Measurements from ENCODE around the gene BARX1.
A peak's percentile ranks its signal among the peaks of the same experiment; 100 is the strongest.
"Not testable (repeated sequence)": the region's sequence is repeated elsewhere in the genome, so short reads cannot be mapped to it uniquely, and the experiment has no call there.

BARX1 gene

GRCh38 chr9:93950619-93951601 lies 4.2 kb downstream of the BARX1 start:
- no peak for DNase-seq

GRCh38 chr9:93949694-93950449 lies 5.3 kb downstream of the BARX1 start:
- DNase-seq = no peak

- no peak for DNase-seq
Observed at GRCh38 chr9:93949073-93949693, 6.0 kb downstream of the BARX1 start.

- no peak for DNase-seq
Observed at GRCh38 chr9:93948441-93949072, 6.6 kb downstream of the BARX1 start.

GRCh38 chr9:93947409-93948070 lies 7.6 kb downstream of the BARX1 start:
- no peak for DNase-seq

- peak in 1 of 3 experiments; percentile 38 for DNase-seq
Observed at GRCh38 chr9:93946338-93946712, 8.8 kb downstream of the BARX1 start.

- DNase-seq = peak in 2 of 3 experiments; percentile 47 to 62
Observed at GRCh38 chr9:93945400-93946337, 9.5 kb downstream of the BARX1 start.

- DNase-seq = no peak
Observed at GRCh38 chr9:93944011-93944410, 11.1 kb downstream of the BARX1 start.

- DNase-seq = no peak
Observed at GRCh38 chr9:93942161-93942560, 13.0 kb downstream of the BARX1 start.

GRCh38 chr9:93941493-93941892 lies 13.7 kb downstream of the BARX1 start:
- DNase-seq = no peak

- no peak for DNase-seq
Observed at GRCh38 chr9:93940951-93941350, 14.2 kb downstream of the BARX1 start.

GRCh38 chr9:93939589-93939988 lies 15.6 kb downstream of the BARX1 start:
- not testable (repeated sequence) for DNase-seq

GRCh38 chr9:93937193-93937592 lies 18.0 kb downstream of the BARX1 start:
- DNase-seq = no peak

GRCh38 chr9:93931905-93932304 lies 23.2 kb downstream of the BARX1 start:
- no peak for DNase-seq

GRCh38 chr9:93930070-93930469 lies 25.1 kb downstream of the BARX1 start:
- DNase-seq = no peak

- no peak for DNase-seq
Observed at GRCh38 chr9:93929231-93929630, 25.9 kb downstream of the BARX1 start.

- DNase-seq = peak in 2 of 3 experiments; percentile 16 to 34
Observed at GRCh38 chr9:93922535-93922934, 32.6 kb downstream of the BARX1 start.

- no peak for DNase-seq
Observed at GRCh38 chr9:93920131-93920800, 34.9 kb downstream of the BARX1 start.

- DNase-seq = no peak
Observed at GRCh38 chr9:93918061-93918460, 37.1 kb downstream of the BARX1 start.

GRCh38 chr9:93917121-93917853 lies 37.9 kb downstream of the BARX1 start:
- no peak for DNase-seq
